Amygdala (tissue), 56 donors: ENCODE data around the gene TERT.
"Not testable (repeated sequence)": the region's sequence is repeated elsewhere in the genome, so short reads cannot be mapped to it uniquely, and the experiment has no call there.

Experiments
- DNase-seq, 56 donors: peaks; one replicate each; lab custom pipeline; 2025; lab: John Stamatoyannopoulos, UW

Gene TERT

DNA sequence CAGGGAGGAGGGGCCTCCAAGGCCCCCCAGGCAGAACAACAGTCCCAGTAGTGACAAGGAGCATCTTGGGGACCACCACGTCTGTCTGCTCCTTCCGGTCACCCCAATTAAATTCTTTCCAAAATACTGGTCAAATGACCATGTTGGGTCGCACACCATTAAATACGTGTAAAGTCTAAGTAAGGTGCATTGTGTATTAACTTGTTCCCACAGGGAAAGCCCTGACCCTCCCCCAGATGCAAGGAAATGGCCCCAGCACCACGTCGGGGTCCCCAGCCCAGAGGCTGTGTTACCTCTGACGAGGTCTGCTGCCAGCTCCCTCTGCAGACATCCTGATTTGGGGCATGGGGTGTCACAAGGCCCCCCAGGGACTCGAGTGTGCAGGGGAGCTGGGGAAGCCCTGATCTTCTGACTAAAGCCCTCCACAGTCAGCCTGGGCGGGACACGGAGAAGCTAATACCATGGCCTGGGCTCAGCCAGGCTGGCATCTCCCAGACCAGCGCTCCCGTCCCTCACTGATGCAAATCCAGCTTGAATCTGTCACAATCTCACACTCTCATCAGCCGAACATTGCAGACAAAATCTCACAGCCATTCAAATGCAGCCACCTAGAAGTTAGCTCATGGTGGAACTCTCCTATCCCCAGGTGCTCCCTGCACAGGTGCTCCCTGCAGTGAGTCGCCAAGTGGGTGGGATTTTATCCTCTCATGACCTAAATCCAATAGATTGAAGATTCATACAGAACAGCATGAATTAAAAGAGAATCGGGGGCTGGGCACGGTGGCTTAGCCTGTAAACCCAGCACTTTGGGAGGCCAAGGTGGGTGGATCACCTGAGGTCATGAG, 13.6 kb downstream of the TERT start:
- DNase-seq: no peak

DNA sequence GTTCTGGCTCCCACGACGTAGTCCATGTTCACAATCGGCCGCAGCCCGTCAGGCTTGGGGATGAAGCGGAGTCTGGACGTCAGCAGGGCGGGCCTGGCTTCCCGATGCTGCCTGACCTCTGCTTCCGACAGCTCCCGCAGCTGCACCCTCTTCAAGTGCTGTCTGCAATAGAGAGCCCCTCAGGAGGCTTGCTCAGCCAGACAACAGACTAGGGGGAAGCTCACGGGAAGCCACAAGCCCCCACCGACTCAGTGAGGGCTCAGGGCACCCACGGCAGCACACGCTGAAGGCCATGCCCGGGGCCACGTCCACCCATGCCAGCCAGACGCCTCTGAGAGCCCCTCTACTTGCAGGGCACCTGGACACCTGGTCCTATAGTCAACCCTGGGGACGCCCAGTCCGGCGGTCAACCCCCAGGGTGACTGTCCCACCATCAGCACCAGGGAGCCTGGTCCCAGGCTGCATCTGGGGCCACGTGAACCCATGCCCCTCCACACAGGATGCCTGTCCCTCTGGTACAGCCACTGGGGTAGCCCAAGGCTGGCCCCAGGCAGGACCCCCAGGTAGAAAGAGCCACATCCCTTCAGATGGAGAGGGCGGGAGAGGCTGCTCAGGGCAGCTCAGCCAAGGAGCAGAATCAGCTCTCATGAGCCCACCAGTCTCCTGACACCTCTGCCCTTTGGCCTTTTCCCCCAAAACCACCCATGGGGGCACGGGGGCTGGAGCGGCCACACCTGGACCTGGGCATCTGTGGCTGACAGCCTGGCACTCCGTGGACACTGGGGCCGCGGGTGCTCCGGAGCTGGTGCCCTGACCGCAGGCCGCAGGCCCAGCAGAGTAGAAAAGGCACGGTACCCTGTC, 14.5 kb downstream of the TERT start:
- no peak for DNase-seq

DNA sequence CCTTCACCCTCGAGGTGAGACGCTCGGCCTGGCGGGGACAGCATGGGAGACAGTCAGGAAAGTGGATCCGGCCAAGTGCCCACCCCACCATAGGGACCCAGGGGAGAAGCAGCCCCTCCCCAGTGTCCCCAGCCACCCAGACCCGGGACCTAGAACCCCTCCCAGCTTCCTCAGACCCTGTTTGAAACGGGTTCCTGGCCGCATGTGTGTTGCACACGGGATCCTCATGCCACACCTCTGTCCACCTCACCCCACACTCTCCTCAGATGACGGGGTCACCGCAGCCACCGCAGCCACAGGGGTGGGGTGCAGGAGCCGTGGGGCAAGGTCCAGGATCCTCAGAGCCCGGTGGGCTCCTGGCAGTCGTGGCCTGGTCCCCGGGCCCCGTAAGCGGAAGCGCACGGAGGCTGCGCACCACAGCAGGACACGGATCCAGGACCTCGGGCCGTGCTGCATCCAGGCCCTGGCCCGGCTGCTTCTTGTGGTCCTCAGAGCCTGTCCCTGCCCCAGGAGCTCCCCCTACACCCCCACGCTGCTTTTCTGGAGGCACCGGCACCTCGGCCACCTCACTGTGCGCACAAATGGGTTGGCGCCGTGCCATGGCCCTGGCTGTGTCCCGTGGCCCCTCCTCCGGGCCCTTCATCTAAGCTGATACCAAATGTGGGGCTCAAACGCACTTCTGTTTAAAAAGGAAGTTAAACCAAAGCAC, 15.3 kb downstream of the TERT start:
- no peak for DNase-seq

DNA sequence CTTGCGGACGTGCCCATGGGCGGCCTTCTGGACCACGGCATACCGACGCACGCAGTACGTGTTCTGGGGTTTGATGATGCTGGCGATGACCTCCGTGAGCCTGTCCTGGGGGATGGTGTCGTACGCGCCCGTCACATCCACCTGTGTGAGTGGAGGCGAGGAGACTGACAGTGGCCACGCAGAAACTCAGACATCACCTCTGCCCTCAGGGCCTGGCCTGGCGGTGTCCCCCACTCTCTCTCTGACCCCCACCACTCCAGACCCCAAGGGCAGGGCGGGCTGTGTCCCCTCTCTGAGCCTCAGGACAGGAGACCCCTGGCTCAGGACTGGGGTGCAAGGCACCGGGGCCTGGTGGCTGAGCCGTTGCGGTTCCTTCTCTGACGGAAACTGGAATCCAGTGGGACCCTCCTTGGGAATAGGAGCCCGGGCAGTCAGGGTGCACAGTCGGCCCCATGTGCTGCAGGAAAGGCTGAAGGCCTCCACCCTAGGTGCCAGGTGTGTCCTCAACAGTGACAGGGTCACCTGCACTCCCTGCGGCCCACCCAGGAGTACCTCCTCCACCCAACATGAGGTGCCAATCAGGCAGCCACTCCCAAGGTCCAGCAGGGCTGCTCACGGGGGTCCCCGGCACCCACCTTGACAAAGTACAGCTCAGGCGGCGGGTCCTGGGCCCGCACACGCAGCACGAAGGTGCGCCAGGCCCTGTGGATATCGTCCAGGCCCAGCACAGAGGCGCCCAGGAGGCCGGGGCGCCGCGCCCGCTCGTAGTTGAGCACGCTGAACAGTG, 16.0 kb downstream of the TERT start:
- no peak for DNase-seq

DNA sequence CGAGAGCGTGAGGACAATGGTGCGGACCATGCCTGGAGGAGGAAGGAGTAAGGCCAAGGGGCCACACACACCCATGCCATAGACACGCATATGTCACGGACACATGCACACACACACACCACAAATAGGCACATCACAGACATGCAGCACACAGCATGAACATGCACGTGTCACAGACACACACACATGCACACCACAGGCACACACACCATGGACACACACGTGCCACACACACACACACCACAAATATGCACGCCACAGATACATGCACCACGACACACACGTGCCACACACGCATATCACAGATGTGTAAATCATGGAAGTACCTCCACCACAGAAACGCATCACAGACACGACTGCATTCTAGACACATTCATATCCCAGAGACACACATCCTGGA, 16.7 kb downstream of the TERT start:
- DNase-seq: no peak

DNA sequence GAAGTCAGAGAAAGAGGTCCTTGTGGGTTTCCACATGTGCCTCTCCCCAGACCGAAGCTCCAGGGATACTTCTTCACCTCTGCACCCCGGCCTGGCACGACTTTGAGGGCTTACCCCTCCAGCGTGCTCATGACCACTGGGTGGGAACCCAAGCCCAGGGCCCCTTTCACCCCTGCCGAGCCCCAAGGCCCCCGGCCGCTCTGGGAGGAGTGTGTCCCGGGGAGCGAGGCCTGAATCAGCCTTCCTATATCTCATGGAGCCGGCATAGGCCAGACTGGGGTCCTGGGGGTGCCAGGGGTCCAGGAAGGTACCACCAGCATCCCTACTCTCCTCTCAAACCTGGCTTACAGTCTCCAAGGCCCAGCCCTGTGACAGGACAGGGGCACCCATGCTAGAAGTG, 17.1 kb downstream of the TERT start:
- no peak for DNase-seq

DNA sequence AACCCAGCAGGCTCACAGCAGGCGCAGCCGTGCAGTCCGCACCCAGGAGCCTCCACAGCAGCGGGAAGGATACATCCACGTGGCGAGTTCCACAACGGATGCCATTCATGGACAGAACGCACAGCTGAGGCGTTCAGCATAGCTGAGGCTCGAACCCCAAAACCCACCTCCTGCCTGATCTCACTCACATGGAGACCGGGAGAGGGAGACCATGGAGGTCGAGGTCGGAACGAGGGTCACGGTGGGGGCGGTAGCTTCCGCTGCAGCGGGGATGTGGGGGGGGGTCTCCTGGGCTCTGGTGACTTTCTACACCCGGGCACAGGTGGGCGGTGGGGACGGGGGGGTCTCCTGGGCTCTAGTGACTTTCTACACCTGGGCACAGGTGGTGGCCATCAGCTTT, 17.5 kb downstream of the TERT start:
- DNase-seq: no peak

DNA sequence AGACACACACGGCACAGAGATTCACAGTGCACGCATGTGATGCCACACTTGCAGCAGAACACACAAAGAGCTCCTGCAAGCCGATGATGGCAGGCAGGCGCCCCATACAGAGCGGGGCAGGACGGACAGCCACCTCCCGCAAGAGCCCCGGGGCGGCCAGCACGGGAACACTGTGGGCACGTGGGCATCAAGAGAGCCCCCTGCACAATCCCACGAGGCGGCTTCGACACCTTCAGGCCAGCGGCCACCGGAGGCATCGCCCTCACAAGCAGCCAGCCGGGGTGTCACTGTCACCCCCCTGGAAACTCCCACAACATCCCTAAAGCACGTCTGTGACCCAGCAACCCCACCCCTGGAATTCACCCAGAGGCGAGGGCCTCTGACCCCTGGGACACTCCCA, 17.9 kb downstream of the TERT start:
- DNase-seq: no peak

DNA sequence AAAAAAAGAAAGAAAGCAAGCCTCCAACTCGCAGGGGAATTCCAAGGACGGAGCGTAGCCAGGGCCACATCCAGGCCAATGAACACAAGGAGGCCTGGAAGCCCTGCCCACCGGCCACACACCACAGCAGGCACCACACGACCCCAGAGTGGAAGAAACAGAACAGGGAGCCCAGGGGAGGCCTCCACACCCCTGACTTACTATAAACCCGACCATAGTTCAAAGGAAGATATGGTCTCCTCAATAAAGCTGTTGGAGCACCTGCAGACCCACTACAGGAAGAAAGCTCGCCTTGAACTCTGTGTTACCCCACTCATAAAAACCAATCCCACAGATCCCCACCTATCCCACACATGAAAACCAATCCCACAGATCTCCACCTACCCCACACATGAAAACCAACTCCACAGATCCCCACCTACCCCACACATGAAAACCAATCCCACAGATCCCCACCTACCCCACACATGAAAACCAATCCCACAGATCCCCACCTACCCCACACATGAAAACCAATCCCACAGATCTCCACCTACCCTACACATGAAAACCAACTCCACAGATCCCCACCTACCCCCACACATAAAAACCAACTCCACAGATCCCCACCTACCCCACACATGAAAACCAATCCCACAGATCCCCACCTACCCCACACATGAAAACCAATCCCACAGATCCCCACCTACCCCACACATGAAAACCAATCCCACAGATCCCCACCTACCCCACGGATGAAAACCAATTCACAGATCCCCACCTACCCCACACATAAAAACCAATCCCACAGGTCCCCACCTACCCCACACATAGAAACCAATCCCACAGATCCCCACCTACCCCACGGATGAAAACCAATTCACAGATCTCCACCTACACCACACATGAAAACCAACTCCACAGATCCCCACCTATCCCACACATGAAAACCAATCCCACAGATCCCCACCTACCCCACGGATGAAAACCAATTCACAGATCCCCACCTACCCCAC, 19.2 kb downstream of the TERT start:
- not testable (repeated sequence) for DNase-seq

DNA sequence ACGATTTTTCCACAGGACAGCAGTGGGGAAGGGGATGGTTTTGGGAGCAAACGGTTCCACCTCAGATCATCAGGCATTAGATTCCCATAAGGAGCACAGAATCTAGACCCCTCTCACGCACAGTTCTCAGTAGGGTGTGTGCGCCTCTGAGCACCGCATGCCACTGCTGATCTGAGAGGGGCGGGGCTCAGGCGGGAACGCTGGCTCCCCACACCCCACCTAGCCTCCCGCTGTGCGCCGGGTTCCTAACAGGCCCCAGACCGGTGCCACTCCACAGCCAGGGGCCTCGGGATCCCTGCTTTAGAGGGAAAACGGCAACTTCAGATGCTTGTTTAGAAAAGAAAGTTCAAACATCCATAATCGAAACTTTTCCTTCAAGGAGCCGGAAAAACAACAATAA, 20.4 kb downstream of the TERT start:
- DNase-seq: no peak

DNA sequence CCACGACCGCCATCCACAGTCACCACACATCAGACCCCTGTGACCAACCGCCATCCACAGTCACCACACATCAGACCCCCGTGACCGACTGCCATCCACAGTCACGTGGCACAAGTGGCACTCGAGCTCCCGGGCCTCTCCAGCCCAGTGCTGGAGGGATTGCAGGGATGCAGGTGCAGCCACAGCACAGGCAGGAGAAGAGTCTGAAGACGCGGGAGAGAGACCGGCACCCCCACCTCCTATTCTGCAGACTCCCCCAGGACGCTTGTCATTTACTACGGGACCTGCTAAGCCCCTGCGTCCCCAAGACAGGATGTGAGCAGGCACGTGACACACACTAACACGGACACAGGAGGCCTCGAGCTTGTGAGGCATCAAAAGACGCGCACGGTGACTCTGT, 21.1 kb downstream of the TERT start:
- DNase-seq: no peak

DNA sequence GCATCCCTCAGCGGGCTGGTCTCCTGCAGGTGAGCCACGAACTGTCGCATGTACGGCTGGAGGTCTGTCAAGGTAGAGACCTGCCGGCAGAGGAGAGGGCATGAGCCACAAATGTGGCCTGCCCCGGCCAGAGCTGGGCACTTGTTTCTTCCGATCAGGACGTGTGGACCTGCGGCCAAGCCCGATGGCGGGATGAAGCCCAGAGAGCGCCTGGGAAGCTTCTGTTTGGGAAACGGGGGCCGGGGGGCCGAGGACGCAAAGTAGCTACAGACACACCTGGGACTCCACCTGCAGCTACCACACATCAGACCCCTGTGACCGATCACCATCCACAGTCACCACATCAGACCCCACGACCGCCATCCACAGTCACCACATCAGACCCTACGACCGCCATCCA, 22.7 kb downstream of the TERT start:
- no peak for DNase-seq

DNA sequence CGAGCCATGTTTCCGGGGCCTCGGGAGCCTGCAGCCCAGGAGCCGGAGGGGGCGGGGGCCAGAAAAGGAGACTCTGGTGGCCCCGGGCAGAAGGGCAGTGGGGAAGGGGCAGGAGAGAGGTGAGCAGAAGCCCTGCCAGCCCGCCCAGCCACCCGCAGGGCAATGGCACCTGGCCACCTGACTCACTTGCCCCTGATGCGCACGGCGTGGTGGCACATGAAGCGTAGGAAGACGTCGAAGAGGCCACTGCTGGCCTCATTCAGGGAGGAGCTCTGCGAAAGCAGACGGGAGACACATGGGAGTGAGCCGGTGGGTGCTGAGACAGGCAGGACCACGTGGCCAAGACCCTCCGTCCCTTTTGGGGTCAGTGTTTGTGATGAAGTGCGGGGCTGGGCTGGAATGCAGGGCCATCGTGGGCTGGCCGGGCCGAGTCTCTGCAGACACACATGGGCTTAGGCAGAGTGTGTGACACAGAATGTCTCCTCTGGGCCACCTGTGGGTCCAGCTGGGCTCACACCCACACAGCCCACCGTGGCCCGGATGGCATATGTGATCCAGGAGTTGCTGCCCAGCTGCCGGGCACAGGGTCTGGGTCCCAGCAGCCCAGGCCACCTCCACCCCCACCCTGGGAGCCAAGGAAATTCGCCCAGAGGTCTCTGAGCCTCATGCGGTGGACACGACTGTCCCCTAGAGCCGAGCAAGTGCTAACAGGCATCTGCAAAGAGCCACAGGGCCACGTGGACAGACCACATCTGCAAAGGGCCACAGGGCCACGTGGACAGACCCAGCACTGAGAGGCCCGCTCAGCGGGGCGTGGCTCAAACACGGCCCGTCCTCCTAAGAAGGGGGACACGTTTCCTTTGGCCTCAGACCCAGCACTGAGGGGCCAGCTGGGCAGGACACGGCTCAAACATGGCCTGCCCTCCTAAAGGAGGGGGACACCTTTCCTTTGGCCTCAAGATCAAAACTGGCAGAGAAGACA, 23.6 kb downstream of the TERT start:
- DNase-seq: no peak

DNA sequence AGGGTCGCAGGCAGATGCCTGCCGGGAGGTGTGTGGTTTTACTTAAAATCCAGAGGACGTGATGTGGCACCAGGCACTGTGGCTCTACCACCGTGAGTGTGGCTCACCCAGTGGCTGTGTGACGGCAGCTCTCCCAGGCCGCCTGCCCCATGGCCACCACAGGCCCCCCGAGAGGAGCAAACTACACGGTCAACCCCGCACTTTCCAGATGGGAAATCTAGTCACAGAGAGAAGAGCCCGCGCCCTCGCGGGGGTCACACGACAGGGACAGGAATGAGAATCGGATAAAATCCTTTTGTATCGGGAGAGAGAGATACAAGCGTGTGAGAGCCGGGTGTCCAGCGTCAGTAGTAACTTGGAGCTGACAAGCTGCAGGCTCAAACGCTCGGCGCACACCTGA, 24.4 kb downstream of the TERT start:
- DNase-seq: no peak

DNA sequence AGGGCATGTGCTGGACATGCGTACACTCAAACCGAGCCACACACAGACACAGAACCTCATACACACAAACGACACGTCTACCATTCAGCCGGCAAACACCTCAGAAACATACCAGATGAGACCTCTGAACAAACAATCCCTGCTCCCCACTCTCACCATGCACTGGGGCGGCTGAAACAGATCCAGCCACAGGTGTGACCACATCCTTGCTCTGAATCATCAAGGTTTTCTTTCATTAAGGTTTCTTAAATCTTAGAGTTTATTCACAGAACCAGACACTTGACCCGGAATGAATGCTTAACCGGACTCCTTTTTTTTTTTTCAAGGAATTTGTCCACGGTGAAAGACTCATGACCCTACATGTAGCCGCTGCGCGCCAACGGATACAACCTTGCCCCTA, 26.2 kb downstream of the TERT start:
- DNase-seq: no peak

DNA sequence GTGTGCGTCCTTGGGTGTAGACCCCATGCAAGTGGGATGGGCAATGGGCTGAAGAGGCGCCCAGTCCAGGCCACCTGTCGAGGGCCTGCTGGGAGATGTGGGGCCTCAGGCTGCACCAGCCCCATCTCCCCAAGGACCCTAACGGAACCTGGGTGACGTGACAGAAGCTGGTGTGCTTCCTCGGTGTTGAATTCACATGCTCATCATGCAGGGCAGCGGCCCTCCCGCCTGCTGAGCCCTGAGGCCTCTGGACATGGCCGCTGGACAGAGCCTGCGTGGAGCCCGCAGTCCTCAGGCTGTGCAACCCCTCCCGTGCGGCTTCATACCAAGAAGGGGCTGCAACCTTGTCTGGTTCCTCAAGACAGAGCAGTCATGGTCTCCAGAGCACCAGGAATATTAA, 26.8 kb downstream of the TERT start:
- DNase-seq: no peak

DNA sequence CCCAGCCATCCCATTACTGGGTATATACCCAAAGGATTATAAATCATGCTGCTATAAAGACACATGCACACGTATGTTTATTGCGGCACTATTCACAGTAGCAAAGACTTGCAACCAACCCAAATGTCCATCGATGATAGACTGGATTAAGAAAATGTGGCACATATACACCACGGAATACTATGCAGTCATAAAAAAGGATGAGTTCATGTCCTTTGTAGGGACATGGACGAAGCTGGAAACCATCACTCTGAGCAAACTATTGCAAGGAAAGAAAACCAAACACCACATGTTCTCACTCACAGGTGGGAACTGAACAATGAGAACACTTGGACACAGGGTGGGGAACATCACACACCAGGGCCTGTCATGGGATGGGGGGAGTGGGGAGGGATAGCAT, 27.4 kb downstream of the TERT start:
- not testable (repeated sequence) for DNase-seq

DNA sequence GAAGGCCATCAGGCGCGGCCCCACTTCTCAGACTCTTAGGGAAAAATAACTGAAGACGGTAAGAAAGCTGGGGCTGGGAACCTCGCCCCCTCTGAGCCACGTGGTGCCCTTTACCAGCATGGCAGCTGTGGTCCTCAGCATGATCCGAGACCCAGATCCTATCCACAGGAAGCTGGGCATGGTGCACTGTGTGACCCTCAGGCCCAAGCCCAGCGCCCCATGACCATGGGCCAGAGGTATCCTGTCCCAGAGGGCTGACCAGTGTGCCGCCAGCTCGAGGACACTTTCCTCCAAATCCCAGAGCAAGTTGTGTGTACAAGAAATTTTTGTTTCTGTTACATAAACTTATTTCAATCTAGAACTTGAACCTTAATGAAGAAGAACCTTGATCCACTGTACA, 28.1 kb downstream of the TERT start:
- no peak for DNase-seq
